SKM-1 treated with dmso at 0.1 percent for 144 hours (cell line): ENCODE measurements around the gene GNB3.

Experiments
- DNase-seq: peaks from one replicate; lab custom pipeline; 2025; ENCODE audit not compliant: unreplicated experiment; lab: John Stamatoyannopoulos, UW

GNB3 gene

DNA sequence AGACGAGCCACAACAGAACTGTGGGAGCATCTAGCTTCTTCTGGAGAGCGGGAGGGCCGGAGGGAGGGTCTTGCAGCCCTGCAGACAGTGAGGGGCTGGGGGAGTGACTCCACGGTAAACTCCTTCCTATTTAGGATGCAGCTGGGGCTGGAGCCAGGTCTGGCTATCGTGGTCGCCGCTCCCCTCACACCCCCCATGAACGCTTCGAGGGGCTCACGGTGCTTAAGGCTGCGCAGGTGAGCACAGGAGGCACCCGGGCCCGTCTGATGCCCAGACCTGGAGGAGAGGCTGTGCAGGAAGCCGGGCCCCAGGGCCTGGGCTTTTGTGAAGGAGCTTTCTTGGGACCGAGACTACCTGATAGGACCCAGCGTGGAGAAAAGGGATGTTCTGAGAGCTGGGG, 3.9 kb upstream of the GNB3 start:
- DNase-seq: no peak

DNA sequence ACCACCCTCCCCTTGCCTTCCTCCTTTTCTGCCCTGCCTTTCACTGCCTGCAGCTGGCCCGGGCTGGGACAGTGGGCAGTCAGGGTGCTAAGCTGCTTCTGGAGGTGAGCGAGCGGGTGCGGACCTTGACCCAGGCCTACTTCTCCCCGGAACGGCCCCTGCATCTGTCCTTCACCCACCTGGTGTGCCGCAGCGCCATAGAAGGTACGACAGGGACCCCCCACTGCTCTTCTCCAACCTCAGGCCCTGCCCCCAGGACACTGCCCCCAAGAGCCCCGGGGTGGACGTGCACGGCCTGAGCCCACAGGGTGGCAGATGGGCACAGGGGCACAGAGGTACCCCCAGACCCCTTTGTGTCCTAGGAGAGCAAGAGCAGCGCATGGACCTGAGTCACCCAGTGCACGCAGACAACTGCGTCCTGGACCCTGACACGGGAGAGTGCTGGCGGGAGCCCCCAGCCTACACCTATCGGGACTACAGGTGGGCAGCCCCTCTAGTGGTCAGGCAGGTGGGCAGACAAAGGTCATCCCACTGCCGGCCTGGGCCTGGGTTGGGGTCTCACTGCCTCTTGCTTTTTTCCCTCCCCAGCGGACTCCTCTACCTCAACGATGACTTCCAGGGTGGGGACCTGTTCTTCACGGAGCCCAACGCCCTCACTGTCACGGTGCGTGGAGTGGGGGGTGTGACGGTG, 3.2 kb upstream of the GNB3 start:
- no peak for DNase-seq

- no peak for DNase-seq
These were observed 1.9 kb upstream of the GNB3 start for GRCh38 chr12:6838854-6839253.

DNA sequence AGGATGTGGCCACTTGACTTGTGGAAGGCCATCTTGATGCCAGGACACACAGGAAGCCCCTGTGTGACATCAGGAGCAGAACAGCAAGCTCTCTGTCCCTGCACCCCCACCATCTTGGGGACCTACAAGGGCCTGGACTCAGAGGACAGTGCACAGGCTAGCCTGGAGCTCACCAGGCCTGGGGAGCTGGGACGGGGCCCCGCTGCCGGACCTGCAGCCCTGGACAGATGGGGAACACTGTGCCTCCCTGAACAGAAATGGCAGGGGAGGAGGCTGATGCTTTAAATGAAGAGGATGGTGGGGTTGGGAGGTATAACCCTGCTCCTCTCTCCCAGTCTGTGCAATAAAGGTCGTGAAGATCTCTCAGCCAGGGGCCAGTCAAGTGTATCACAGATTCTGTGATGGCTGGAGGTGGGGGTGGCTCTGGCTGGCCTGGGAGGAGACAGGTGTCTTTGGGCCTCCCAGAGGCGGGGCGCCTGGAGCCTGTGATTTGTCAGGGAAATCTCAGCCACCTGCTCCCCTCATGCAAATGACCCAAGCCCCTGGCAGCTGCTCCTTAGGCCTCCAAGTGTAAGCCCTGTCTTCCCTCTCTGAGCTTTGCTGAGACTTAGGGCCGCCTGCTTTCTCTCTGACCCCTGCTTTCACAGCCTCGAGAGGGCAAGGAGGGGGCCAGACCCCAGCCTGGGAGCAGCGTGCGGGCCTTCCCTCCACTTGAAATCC, 1.1 kb upstream of the GNB3 start:
- no peak for DNase-seq

DNA sequence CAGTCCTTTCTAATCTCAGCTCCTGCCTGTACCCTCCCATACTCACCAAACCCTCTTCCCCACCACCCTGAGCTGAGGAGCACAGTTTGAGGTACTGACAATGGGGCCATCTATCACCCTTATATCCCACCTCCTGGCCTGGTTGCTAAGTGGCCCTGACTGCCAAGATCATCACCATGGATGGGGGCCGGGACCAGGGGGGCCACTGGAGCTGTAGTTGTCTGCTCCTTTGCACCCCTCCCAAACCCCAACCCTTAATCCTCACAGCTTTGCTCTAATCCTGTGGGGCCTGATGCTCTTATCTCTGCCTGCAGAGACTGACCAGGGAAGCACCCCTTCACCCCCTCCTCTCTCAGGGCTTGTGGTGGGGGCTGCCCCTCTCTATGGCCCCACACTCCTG, 395 bp upstream of the GNB3 start:
- DNase-seq: no peak

DNA sequence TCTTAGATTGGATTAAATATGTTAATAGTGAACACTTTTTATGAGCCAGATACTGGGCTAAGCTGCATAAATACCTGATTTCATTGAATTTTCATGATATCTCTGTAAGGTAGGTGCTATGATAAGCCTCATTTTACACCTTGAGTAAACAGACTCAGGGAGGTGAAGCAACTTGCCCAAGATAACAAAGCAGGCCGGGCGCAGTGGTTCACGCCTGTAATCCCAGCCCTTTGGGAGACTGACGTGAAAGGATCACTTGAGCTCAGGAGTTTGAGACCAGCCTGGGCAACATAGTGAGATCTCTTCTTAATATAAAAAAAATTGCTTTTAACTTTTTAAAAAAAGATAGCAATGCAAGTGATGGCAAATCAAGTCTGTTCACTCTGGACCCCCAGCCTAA, 1.4 kb downstream of the GNB3 start:
- no peak for DNase-seq

DNA sequence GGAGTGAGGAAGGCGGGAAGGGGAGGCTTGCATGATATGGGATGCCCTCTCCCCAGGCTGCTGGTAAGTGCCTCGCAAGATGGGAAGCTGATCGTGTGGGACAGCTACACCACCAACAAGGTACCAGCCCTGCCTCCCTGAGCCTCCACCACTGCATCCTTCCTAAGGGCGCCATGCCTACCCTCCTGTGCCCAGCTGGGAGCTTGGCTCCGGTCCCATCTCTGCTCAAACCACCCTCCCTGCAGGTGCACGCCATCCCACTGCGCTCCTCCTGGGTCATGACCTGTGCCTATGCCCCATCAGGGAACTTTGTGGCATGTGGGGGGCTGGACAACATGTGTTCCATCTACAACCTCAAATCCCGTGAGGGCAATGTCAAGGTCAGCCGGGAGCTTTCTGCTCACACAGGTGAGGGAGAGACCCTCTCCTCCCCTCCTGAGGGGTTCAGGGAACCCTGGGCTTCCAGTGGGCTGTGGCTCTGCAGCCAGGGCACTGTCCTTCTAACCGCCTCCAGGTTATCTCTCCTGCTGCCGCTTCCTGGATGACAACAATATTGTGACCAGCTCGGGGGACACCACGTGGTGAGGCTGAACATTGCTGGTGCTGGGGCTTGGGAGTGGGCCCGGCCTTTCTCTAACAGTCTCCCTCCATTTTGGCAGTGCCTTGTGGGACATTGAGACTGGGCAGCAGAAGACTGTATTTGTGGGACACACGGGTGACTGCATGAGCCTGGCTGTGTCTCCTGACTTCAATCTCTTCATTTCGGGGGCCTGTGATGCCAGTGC, 2.6 kb downstream of the GNB3 start:
- no peak for DNase-seq

- no peak for DNase-seq
These were observed 4.7 kb downstream of the GNB3 start for GRCh38 chr12:6845395-6845794.

- DNase-seq: no peak
These were observed 5.7 kb downstream of the GNB3 start for GRCh38 chr12:6846316-6846869.

GRCh38 chr12:6847676-6848075, 7.0 kb downstream of the GNB3 start:
- DNase-seq: no peak

- DNase-seq: no peak
These were observed 8.7 kb downstream of the GNB3 start for GRCh38 chr12:6849427-6849826.

DNA sequence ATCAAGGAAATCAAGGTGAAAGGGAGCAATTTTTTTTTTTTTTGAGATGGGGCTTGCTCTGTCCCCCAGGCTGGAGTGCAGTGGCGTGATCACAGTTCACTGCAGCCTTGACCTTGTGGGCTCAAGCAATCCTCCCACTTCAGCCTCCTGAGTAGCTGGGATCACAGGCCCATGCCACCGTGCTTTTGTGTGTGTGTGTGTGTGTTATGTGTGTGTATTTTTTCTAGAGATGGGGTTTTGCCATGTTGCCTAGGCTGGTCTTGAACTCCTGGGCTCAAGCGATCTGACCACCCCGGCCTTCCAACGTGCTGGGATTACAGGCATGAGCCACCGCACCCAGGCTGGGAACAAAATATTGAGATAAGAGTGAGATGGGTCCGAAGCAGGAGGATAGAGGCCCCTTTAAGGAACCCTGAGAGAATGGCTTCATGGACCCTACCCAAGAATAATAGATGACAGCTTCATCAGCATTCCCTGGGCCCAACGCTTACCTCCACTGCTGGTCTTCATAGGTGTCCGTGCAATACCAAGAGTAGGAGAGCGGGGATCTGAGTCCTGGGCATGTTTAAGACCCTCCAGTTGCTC, 9.3 kb downstream of the GNB3 start:
- no peak for DNase-seq

- no peak for DNase-seq
These were observed 10.0 kb downstream of the GNB3 start for GRCh38 chr12:6850796-6851152.

GRCh38 chr12:6851153-6851920, 10.6 kb downstream of the GNB3 start, which contains the start of gene CDCA3:
TSS of gene CDCA3 (minus strand) at chr12:6851286. CDS start at chr12:6850952, 334 bp downstream.
- peak; percentile 88 for DNase-seq

- DNase-seq: peak; percentile 90
These were observed 11.4 kb downstream of the GNB3 start, which contains the start of gene USP5 for GRCh38 chr12:6851921-6852650. TSS of gene USP5 (plus strand) at chr12:6852150. CDS start at chr12:6852180, 30 bp downstream.

DNA sequence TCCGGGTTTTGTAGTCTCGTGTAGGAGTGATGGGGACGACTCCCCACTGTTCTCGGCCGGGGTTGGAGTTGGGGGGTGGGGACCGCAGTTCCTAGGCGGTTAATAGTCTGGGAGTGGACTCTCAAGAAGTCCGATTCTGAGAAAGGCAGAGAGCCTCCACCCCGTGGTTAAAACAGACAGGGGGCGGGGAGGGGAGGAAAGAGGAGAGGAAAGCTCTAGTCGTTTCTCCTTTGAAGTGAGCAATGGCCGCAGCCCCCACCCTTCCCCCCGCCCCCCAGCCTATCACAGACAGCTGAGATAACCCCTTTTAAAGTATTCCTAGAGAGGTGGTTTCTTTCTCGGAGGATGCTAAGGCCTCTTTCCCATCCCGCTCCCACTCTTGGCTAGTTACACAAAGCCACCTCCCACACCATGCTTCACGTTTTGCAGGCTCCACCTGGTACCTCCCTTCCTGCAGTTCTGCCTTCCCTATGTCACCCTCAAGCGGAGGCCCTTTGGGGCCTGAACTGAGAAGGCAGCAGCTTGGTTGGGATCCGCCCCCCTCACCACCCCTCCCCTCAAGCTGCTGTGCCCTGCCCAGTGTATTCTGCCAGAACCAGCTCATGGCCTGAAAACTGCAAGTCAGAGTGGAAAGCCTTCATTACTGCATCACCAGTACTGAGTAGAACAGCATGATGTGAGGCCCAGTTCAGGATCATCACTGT, 12.1 kb downstream of the GNB3 start:
- DNase-seq: no peak

- DNase-seq: no peak
These were observed 12.9 kb downstream of the GNB3 start for GRCh38 chr12:6853626-6854025.

- DNase-seq: no peak
These were observed 13.3 kb downstream of the GNB3 start for GRCh38 chr12:6854036-6854435.

DNA sequence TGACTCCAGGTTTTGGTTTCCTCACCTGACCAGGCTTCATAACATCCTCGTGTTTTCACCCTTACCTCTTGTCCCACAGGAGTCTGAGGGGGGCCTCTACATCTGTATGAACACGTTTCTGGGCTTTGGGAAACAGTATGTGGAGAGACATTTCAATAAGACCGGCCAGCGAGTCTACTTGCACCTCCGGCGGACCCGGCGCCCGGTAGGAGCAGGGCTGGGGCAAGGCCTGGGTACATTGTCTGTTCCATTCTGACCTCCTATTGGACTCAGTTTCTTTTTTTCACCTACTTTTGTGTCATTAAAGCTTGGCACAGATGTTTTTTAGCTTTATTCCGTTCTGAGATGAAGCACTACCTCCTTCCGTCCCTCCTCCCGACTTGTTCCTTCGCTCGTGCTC, 14.6 kb downstream of the GNB3 start:
- no peak for DNase-seq
